Prostate gland (tissue), 2 donors: ENCODE measurements around the gene ARMC2.

Experiments
- CTCF ChIP-seq, 4 experiments: fragments of 200-600 bp in 2 of 4; fragments of 450-650 bp in 2 of 4; sonication (generic) in 2 of 4; IDR thresholded peaks; 1 replicate in 3 of 4; 2 replicates in 1 of 4; pipeline ENCODE4 v1.5.1; 2016 to 2019; ENCODE audit warnings: antibody characterized with exemption in 4 of 4, mild to moderate bottlenecking in 2 of 4, moderate library complexity in 2 of 4
- POLR2A ChIP-seq: fragments of 450-650 bp; IDR thresholded peaks from one replicate; pipeline ENCODE4 v1.6.1; 2016; ENCODE audit warnings: antibody characterized with exemption, mild to moderate bottlenecking
- POLR2AphosphoS5 ChIP-seq: sonication (generic); formaldehyde crosslinking; IDR thresholded peaks from one replicate; pipeline ENCODE4 v1.6.1; 2017; ENCODE audit warnings: antibody characterized with exemption

- TF ChIP-seq CTCF (IDR thresholded peaks at IDR 0.05), result no peak
- TF ChIP-seq POLR2A, result no peak
- no peak for TF ChIP-seq POLR2AphosphoS5
Observed at GRCh38 chr6:109007521-109007920, 159.3 kb downstream of the ARMC2 start.
